ENCODE results near the gene FAM209A. TPM values are rescaled to one million over a fixed set of nuclear protein-coding genes. Genes with fewer than 3 reads are reported as not detected.
"Not testable (repeated sequence)": the region's sequence is repeated elsewhere in the genome, so short reads cannot be mapped to it uniquely, and the experiment has no call there.

The FAM209A gene, protein sequence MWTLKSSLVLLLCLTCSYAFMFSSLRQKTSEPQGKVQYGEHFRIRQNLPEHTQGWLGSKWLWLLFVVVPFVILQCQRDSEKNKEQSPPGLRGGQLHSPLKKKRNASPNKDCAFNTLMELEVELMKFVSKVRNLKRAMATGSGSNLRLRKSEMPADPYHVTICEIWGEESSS
- under 1 TPM in 1 of 2 donors, not detected in 1; 0.95 TPM for total RNA-seq
- under 1 TPM; 0.49 to 0.59 TPM for polyA plus RNA-seq
- long read RNA-seq, donor 1: 0 reads
- long read RNA-seq, donor 2: 0 reads
- long read RNA-seq, donor 3: 0 reads
- long read RNA-seq, donor 4: 0 reads
- long read RNA-seq, donor 5: 0 reads

DNA sequence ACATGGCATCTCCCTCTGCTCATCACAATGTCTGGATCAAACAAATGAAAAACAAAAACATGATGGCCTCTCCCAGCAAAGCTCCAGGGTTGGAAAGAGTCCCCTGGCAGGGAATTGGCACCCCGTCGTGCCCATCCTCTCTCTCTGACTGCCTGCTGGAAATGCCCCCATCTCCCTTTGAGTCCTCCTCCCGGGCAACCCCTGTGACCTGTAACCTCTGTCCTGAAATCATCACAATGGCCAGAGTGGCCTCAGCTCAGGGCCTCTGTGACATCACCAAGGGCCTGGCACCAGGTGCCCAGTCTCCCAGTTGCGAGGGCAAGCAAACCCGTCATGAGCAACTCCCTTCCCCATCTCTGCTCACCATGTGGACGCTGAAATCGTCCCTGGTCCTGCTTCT lies at the start of gene FAM209A:
TSS of gene FAM209A (plus strand) at position 301 of the 400 bp plus-strand sequence. CDS start at position 366, 65 bp downstream.
- H3K27ac ChIP-seq (ENCODE audit: low read depth in 1 of 2, low read length in 1 of 2); H3K9ac ChIP-seq (ENCODE audit: insufficient read depth in 1 of 2, low read length in 2 of 2); H3K4me3 ChIP-seq; H3K27me3 ChIP-seq (ENCODE audit: control insufficient read depth in 3 of 3, insufficient read depth in 3 of 3, low read length in 2 of 3); DNase-seq; H3K4me1 ChIP-seq (ENCODE audit: control insufficient read depth in 5 of 5, insufficient read depth in 5 of 5, low read length in 5 of 5); ATAC-seq (ENCODE audit: insufficient read depth, low FRiP score): not testable (repeated sequence)
- Histone ChIP-seq H3K36me3 (ENCODE audit: control insufficient read depth in 4 of 4, insufficient read depth in 4 of 4, low read length in 4 of 4) (peaks cover 5 to 14% (median 10%) of the 10 kb centered on the region in 4 donors), H3K9me3 (ENCODE audit: control insufficient read depth in 4 of 4, insufficient read depth in 3 of 4, low read length in 3 of 4) (peaks cover 0 to 11% (median 7%) of the 10 kb centered on the region in 4 donors)
- WGBS, 2 donors: 94 to 96% methylated on average over 6 to 7 of the region's 7 CpGs

DNA sequence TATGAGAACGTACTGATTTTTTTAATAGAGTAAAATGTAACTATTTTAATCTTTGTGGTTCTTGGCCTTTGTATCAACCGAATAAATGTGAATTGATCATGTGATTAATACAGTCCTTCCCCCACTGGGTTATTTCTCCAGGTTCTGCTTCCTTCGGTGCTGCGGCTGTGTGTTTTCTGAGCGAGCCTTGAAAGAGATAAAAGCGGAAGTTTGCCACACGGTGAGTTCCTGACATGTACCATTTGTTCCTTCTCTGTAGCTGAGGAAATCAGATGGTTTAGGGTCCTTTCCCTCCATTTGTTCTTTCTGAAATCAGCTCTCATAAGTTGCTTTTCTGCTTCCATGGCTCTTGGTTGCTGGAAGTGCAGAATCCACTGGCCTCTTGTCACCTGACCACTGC lies 40.6 kb upstream of the FAM209A start:
- TF ChIP-seq, protein P1, sequence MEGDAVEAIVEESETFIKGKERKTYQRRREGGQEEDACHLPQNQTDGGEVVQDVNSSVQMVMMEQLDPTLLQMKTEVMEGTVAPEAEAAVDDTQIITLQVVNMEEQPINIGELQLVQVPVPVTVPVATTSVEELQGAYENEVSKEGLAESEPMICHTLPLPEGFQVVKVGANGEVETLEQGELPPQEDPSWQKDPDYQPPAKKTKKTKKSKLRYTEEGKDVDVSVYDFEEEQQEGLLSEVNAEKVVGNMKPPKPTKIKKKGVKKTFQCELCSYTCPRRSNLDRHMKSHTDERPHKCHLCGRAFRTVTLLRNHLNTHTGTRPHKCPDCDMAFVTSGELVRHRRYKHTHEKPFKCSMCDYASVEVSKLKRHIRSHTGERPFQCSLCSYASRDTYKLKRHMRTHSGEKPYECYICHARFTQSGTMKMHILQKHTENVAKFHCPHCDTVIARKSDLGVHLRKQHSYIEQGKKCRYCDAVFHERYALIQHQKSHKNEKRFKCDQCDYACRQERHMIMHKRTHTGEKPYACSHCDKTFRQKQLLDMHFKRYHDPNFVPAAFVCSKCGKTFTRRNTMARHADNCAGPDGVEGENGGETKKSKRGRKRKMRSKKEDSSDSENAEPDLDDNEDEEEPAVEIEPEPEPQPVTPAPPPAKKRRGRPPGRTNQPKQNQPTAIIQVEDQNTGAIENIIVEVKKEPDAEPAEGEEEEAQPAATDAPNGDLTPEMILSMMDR (IDR thresholded peaks at IDR 0.05; ENCODE audit: control extremely low read depth, extremely low read depth): no peak
- Histone ChIP-seq H3K36me3 (ENCODE audit: control insufficient read depth in 4 of 4, insufficient read depth in 4 of 4, low read length in 4 of 4) (peaks cover 28 to 47% (median 42%) of the 10 kb centered on the region in 4 donors), H3K9me3 (ENCODE audit: control insufficient read depth in 4 of 4, insufficient read depth in 3 of 4, low read length in 3 of 4) (no peaks in the 10 kb centered on the region), H3K27ac (ENCODE audit: low read depth in 1 of 2, low read length in 1 of 2) (no peak overlapping the region), H3K27me3 (ENCODE audit: control insufficient read depth in 3 of 3, insufficient read depth in 3 of 3, low read length in 2 of 3) (no peaks in the 10 kb centered on the region), H3K4me3 (no peak overlapping the region), H3K4me1 (ENCODE audit: control insufficient read depth in 5 of 5, insufficient read depth in 5 of 5, low read length in 5 of 5) (peaks cover 0 to 1% (median 0%) of the 10 kb centered on the region in 5 donors), H3K9ac (ENCODE audit: insufficient read depth in 1 of 2, low read length in 2 of 2) (no peak overlapping the region)
- 39 to 65% methylated on average over 7 of the region's 7 CpGs for WGBS, 2 donors
- DNase-seq (no peak), ATAC-seq (ENCODE audit: insufficient read depth, low FRiP score) (no peak)

DNA sequence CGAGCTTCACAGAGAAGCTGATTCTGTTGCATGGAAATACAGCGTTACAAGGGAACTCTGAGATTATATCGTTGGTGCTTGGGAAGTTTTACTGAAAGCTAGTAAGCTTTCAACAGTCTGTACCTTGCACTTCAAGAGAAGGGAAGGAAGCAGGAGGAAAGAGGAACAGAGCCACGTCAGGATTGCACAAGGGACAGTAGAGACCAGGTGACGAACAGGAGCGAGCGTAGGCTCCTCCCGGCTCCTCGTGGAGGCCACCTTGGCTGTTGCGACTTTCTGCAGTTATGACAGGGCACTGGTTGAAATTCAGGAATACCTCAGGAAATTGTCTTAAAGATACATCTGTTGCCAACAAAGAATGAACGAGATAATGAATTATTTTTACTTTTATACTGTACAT lies 37.3 kb upstream of the FAM209A start:
- Histone ChIP-seq H3K9ac (ENCODE audit: insufficient read depth in 1 of 2, low read length in 2 of 2) (no peak overlapping the region), H3K36me3 (ENCODE audit: control insufficient read depth in 4 of 4, insufficient read depth in 4 of 4, low read length in 4 of 4) (peaks cover 14 to 41% (median 28%) of the 10 kb centered on the region in 4 donors), H3K9me3 (ENCODE audit: control insufficient read depth in 4 of 4, insufficient read depth in 3 of 4, low read length in 3 of 4) (no peaks in the 10 kb centered on the region), H3K4me3 (no peak overlapping the region), H3K4me1 (ENCODE audit: control insufficient read depth in 5 of 5, insufficient read depth in 5 of 5, low read length in 5 of 5) (peaks cover 0 to 1% (median 0%) of the 10 kb centered on the region in 5 donors), H3K27me3 (ENCODE audit: control insufficient read depth in 3 of 3, insufficient read depth in 3 of 3, low read length in 2 of 3) (no peaks in the 10 kb centered on the region), H3K27ac (ENCODE audit: low read depth in 1 of 2, low read length in 1 of 2) (no peak overlapping the region)
- WGBS, 2 donors: 45 to 75% methylated on average over 11 of the region's 11 CpGs
- DNase-seq (no peak), ATAC-seq (ENCODE audit: insufficient read depth, low FRiP score) (no peak)
- TF ChIP-seq, protein P1 (IDR thresholded peaks at IDR 0.05; ENCODE audit: control extremely low read depth, extremely low read depth): no peak

DNA sequence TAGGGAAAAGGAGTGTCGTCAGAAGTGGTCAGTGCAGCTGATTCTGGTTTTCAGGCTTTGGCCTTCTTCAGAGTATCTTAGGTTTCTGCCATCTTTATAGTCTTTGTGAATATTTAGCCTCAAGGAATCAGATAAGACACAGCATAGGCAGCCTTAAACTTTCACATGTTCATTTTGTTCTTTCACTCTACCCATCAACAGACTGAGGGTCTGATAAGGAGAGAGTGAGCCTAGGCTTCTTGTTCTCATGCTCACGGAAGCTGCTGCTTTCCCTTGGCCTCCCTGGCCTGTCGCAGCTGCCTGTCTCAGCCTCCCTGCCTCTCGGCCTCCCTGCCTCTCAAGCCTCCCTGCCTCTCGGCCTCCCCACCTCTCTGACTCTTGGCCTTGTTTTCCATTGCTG lies 36.0 kb upstream of the FAM209A start:
- Histone ChIP-seq H3K36me3 (ENCODE audit: control insufficient read depth in 4 of 4, insufficient read depth in 4 of 4, low read length in 4 of 4) (peaks cover 12 to 38% (median 25%) of the 10 kb centered on the region in 4 donors), H3K9me3 (ENCODE audit: control insufficient read depth in 4 of 4, insufficient read depth in 3 of 4, low read length in 3 of 4) (no peaks in the 10 kb centered on the region), H3K9ac (ENCODE audit: insufficient read depth in 1 of 2, low read length in 2 of 2) (no peak overlapping the region), H3K4me1 (ENCODE audit: control insufficient read depth in 5 of 5, insufficient read depth in 5 of 5, low read length in 5 of 5) (peaks cover 0 to 1% (median 0%) of the 10 kb centered on the region in 5 donors), H3K27me3 (ENCODE audit: control insufficient read depth in 3 of 3, insufficient read depth in 3 of 3, low read length in 2 of 3) (no peaks in the 10 kb centered on the region), H3K27ac (ENCODE audit: low read depth in 1 of 2, low read length in 1 of 2) (no peak overlapping the region), H3K4me3 (no peak overlapping the region)
- no peak for ATAC-seq (ENCODE audit: insufficient read depth, low FRiP score)
- WGBS, 2 donors: 95 to 98% methylated on average over 5 of the region's 5 CpGs
- TF ChIP-seq, protein P1 (IDR thresholded peaks at IDR 0.05; ENCODE audit: control extremely low read depth, extremely low read depth): no peak
- no peak for DNase-seq

Measured in lung (tissue), 16 donors.